ENCODE measurements around the gene HNRNPLL.

Gene HNRNPLL

DNA sequence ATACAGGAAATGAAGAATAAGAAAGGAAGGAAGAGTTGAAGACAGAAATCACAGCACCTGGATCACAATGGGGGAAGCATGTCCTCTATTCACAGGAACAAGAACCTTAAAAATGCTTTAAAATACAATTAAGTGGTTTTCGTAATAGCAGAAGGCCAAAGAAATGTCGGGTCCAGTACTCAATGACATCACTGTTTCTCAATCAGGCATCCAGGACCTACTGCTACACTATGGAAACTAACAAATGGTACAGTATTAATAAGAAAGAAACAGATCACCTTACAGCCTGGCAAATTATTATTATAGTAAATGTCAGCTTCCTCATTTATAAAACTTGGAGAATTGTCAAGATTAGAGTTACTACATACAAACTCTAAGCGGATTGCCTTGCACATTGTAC, 15.8 kb downstream of the HNRNPLL start:
- DNase-seq, result no peak

DNA sequence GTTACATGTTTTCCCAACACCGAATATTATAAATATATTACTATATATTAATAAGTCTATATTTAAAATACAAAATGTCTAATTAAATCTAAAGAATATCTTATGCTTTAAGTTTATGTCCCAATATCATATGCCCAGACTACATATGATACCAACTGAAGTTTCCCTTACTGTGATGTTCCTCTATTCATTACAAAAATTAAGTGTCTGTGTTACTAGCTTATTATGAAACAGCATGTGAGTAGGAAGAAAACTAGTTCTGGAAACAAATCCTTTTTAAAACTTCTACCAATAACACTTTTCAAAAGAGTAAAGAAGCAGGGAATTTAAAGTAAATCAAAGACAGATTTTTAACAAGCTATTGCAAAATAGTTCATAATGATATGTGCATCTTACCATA, 17.8 kb downstream of the HNRNPLL start:
- no peak for DNase-seq

DNA sequence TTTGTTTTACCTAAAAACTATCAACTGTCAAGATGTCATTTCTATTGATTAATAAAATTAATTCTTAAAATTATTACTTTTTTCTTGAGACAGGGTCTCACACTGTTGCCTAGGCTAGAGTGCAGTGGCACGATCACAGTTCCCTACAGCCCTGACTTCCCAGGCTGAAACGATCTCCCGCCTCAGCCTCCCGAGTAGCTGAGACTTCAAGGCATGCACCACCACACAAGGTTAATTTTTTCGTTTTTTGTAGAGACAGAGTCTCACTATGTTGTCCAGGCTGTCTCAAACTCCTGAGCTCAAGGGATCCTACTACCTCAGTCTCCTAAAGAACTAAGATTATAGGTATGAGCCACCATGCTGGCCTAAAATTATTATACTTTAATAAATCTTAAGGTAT, 18.7 kb downstream of the HNRNPLL start:
- no peak for DNase-seq

DNA sequence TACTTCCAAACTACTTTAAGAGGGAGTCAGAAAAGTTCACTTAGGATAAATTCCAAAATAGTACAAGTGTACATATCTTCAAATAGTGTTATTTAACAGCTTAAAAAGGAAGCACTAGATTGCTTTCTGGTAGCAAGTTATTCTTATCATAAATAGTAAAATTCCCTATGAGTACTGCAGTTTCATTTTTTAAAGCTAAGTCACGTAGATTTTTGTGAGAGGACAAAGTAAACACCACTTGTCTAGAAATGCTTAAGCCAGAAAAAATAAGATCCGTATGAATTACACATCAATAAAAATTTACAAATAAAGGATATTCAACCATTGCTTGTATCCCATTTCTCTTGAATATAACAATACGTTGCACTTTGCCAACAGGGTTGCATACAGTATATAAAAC, 19.2 kb downstream of the HNRNPLL start:
- DNase-seq, result no peak

DNA sequence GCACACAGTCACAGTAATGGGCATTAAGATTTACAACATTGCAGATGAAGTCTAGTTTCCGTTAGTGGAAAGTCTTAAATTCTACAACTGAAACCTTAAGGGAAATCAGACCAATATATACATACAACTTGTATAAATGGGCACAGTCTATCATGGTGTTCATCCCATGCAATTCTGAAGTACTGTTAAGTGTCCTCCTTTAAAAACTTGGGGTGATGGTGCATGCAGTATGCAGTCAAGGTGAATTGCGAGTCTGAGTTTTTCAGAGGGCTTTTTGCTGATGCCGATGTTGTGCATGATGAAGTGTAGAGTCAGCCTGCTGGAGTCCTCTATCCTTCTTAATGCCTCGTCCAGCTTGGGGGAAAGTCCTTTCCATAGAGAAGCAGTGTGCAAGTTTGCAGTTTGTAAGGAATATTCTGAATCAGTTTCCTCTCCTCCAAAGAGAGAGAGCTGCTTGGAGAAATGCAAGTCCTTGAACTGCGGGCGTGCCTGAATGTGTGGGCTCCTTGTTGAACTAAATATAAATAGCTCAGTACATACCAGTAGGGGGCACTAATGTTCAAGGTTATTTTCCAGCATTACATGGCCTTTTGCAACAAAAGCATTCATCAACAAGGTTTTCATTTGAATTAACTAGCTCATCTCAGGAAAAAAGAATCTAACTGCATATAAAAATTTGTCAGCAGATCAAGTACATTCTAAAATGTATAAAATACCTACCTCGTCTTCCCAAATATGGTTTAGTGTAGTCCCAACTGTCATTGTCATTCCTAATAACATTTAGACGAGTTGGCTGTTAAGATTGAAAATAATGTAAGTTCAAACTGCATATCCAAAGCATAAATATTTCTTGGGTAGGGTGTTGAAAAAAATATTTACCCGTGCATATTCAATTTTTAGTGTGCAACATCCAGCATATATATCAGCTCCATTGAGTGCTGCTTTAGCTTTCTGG, 21.3 kb downstream of the HNRNPLL start:
- peak; percentile 84 for DNase-seq

DNA sequence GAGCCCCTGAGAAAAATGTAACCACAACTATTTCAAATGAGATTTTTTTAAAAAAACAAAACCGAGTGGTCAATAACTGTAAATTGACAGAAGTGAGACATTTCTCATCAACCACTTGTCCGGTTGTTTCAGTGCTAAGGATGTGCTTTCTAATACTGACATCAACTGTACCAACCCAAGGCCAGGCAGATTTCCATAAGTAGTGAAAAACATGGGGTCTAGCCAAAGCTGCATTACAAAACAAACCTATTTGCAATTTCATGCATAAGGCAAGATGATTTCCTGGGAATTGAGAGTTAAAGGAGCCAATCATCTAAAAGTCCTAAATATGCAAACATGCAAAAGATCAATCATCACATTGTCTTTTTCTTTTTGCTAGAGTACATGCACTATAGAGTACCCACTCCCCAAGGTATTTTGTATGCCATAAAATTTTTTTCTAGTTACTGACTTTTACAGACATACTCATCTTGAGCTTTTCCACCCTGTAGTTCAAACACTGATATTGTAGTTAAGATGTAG, 22.6 kb downstream of the HNRNPLL start:
- no peak for DNase-seq

DNA sequence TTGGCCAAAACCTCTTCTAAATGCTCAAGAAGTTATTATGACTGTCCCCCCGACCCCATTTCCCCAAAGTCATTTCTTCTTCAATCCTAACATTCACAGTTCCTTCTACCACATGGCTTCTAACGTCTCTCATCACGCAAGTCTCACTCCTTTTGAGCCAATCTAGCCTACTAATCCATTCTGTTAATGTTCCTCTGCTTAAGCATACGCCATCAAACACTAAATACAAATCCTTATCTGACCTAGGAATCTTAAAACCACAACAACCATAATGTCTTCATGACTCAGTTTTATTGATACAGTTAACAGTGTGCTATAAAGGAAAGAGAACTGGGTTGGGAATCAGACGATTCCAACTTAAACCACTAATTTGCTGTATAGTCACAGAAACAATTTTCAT, 23.9 kb downstream of the HNRNPLL start:
- DNase-seq, result no peak

DNA sequence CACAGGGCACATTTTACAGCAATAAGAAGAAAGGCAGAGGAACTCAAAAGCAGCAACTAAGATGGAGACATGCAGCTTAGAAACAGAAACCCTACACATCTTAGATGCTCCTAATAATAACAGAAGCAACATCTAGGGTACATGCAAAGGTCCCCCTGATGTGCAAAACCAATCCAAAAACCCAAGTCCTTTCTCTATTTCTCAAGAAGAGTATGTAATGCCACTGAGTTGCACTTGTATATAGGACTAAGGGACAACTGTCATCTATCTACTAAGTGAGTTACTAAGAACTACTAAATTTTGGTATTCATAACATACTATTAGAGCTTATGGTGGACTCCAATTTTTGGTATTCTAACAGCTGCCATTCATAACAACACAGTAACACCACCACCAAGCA, 28.4 kb downstream of the HNRNPLL start:
- no peak for DNase-seq

DNA sequence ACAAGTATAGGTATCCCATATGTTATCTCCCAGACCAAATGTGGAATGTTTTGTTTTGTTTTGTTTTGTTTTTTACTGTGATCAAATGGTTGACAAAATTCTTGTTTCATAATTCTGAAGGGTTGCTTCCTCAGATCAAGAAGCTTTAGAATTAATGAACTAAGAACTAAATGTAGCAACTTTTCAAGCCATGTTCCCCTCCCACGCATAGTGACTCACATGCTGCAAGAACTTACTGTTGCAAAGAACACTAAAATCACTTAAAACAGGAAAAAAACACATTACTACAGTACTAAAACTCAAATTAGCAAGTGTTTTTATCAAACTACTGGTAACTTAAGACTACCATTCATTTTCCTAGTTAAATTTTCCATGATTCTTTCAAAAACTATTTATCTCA, 30.6 kb downstream of the HNRNPLL start:
- DNase-seq, result peak; percentile 33

DNA sequence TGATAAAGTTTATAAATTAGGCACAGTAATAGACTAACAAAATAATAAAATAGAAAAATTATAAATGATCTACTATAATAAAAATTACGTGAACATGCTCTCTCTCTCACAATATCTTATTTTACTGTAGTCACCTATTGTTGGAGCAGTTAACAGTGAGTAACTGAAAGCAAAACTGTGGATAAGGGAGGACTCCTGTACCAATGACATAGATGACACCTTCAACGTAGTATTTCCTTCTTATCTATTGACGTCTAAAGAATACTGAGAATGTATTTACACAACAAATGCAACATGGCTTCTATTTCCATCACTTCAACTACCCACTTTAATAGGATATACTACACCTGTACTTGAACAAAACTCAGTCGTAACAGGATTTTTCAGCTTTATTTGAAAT, 31.5 kb downstream of the HNRNPLL start:
- DNase-seq, result no peak

DNA sequence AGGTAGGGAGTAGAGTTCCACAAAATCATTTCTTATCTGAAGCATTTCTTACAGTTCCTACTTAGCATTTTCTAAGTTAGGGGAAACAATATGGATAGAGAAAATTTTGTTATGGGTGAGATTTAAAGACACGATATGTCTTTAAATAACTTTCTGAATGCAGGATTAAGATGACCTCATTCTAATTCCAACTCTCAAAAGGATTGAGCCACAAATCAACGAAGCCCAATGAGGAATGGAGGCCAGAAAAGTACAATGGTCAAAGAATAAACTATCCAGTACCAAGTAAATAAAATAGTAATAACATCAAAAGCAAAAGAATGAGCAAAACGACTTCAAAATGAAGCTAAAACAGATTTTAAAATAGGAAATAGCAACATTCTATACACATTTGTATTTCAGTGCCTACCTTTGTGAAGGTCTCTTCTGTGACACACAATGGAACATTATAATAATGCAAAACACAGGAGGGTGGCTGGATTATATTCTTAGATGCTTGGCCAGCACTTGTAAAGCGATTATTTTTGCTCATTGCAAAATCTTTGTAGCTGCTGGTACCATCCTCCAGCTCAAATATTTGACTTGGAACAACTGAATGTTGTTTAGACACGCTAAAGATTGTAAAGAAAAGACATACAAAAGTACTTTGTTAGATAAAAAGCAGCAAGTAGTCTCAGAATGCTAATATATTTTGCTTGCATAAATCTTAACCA, 33.8 kb downstream of the HNRNPLL start:
- no peak for DNase-seq

DNA sequence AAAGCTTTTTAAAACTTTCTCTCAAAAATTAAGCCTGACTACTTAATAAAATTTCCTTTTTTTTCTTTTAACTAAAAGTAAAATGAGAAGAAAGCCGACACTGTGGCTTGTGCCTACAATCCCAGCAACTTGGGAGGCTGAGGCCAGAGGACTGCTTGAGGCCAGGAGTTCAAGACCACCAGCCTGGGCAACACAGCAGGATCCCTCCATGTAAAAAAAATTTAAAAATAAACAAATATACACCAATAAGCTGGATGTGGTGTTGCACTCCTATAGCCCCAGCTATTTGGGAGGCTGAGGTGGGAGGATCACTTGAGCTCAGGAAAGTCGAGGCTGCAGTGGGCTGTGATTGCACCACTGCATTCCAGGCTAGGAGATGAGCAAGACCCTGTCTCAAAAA, 37.4 kb downstream of the HNRNPLL start:
- DNase-seq, result no peak

DNA sequence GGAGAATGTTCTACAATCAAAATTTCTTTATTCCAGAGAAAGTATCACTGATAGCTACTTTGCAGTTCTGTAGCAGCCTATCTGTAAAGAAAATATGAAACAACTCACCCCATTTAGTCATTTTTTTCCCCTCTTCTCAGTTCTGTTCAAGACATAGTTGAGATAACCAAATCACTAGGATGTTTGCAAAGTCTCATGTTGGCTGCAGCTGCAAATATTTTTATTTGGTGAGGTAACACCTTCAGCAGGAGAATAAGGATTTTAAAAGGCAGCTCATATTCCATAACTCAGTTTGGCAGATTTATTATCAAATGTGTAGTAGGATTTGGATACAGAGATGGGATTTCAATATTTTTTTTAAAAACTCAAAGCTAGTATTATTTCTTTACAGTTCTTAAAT, 41.0 kb downstream of the HNRNPLL start:
- no peak for DNase-seq

DNA sequence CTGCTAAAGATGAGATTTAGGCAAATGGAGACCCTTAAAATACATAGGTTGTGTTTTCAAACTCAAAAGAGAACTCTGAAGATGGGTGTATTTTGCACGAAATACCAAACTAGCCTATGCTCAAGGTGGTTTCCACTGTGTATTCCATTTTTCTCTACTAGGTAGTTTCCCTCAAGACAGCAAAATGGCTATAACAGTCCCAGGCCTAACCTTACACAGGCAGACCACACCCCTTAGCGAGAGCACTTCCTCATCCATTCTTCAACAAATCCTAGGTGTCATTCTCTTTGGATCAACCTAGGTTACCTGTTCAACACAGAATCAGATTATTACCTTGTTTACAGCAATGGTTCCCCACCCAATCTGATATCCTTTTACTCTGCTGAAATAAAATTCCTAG, 42.6 kb downstream of the HNRNPLL start:
- no peak for DNase-seq

DNA sequence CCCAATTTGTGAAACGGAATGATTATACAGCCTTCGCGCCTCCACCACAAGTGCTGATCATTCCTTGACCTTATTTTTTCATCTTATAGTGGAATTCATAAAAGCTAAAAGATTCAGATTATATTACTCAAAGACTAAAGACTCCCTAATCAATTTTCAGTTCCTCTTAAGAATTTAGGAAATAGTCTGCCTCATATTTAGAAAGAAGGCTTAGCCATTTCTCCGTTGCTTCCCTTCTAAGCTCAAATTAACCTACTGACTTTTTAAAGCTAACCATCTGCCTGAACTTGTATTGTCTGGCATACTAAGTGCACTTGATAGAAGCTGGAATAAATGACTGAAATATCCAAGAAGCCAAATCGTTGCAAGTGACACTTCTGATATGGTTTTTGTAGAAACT, 44.7 kb downstream of the HNRNPLL start:
- DNase-seq, result no peak

DNA sequence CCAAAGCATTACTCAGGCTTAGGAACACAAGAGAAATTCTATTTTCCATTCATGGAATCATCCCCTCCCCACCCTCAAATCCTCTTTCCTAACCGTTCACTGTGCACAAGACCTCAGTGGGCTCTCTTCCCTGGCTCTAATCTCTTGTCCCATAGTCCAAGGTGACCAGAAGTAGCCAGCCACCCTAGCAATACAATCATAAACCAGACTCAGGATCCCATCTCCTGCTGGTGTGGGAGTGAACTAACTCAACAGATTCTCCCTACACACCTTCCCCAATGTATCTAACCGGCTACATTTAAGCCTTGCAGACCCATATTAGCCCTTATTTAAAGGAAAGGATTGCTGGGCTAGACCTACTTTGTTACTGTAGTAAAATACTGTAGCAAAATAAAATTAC, 45.5 kb downstream of the HNRNPLL start:
- no peak for DNase-seq

DNA sequence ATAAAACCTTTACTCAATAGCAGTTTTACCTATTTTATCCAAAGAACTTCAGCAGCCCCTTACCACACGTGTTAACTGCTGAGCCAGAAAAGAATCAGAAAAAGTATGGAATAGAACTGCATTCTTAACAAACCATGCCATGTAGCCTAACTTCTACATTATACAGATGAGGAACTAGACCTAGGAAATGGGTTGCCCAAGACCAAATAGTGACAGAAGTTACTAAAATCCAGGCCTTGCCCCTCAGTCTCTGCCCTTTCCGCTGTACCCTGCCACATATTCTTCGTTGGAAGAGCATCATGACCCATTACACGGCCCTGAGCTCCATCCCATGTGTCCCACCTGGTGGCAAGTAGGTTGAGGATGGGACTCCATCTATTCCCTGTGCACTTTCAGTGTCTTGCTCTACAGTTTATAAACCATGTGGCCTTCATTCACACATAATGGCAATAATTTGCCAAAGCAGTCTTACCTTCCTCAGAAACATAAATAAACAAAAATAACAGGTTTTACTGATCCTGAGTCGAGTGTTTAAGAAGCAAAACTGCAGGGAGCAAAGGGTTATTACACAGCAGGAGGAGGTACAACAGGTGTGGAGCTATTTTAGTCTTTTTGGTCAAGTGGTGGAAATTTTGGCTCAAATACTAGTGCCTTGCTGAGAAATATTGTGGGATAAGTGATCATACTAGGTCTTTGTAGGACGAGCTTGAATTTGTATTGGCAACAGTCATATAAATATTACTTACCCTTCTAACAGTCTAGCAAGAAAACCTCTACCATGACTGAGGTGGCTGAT, 46.5 kb downstream of the HNRNPLL start:
- DNase-seq, result no peak

DNA sequence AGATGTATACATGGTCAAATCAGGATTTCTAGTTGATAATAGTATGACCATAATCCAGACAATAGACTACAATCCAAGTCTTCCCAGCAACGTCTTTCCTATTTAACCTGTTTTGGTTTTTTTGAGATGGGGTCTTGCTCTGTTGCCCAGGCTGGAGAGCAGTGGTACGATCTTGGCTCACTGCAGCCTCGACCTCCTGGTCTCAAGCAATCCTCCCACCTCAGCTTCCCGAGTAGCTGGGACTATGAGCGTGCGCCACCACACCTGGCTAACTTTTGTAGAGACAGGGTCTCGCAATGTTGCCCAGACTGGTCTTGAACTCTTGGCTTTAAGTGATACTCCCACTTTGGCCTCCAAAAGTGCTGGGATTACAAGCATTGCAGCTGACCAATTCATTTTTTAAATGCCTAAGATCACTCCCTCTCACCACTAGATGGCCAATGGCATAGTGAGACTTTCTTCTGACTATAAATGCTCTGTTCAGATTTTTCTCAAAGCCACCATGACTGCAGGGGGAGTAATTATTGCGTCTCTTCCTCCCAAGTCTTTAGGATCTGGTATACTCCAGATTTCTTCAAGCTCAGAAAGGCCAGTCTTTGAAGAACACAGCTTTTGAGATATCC, 47.6 kb downstream of the HNRNPLL start:
- peak; percentile 28 for DNase-seq

DNA sequence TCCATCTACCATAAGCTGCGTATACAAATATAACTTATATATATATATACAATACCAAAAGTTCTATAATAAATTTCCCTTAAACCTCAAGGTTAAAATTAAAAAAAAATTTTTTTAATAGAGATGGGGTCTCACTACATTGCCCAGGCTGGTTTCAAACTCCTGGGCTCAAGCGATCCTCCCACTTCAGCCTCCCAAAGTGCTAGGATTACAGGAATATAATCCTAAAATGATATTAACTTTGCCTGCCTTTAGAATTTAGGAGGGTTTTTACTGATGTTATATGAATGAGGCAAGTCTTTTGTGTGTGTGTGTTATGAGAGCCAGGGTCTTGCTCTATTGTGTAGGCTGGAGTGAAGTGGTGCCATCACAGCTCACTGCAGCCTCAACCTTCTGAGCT, 49.2 kb downstream of the HNRNPLL start:
- no peak for DNase-seq

DNA sequence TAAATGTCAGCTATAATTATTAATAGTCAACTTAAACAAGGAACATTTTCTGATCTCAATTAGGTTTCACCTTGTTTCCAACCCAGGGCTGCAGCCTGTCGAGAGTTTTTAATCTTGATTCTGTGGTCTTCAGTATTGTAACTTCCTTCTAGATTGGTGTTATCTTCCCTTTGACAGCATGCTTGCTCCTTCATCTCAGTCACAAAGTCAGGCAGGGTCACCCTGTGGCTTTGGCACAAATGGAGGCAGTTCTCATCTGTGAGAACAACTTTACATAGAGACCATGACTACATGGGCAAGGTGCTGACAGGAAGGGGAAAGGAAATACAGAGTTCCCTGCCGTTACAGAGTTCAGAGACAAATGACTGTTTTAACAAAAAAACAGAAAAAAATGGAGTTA, 50.5 kb downstream of the HNRNPLL start:
- DNase-seq, result no peak

DNA sequence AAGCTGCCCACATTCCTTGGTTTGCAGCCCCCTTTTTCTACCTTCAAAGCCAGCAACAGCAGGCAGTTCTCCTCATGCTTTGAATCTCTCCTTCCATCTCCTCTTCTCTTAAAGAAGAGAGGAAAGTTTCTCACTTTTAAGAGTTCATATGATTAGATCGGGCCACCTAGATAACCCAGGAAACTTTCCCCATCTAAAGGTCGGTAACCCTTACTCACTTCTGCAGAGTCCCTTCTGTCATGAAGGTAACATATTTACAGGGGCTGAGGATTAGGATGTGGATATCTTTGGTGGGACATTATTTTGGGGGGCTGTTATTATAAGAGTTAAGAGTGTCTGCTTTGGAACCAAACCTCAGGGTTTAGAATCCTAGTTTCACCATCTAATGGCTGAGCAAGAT, 51.0 kb downstream of the HNRNPLL start:
- no peak for DNase-seq

DNA sequence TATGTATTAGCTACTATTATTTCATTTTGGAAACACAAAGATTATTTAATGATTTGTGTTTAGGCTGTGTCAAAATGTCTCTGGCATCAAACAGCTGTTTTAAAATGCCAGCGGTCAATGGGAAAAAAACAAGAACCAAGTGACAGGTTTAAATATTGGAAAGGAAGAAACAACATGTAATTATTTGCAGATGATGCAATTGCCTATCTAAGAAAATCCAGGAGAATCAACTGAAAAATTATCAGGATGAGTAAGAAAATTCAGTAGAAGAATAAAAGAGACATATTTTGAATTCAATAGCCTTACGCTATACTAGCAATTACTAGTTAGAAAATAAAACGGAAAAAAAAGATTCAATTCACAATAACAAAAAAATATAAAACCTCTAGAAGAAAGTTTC, 51.6 kb downstream of the HNRNPLL start:
- no peak for DNase-seq

DNA sequence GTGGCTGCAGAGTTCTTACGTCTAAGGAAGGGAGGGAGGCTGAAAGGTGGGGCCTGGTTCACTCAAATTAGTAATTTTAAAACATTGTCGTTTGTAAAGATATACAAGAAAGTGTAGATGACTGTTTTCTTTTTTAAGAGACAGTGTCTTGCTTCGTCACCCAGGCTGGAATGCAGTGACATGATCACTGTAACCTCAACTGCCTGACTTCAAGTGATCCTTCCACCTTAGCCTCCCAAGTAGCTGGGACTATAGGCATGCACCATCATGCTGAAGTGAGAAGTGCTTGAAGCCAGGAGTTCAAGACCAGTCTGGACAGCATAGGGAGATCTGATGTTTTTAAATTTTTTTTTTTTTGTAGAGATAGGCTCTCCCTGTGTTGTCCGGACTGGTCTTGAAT, 52.9 kb downstream of the HNRNPLL start:
- no peak for DNase-seq
